ENCODE measurements around the gene DUSP1.
A peak's percentile ranks its signal among the peaks of the same experiment; 100 is the strongest.

DUSP1 gene

GRCh38 chr5:172743112-172743959 lies 27.7 kb downstream of the DUSP1 start:
- no peak for DNase-seq

- no peak for DNase-seq
Observed at GRCh38 chr5:172741206-172741582, 29.8 kb downstream of the DUSP1 start.

- peak; percentile 97 for DNase-seq
Observed at GRCh38 chr5:172740428-172741205, 30.4 kb downstream of the DUSP1 start.

GRCh38 chr5:172739375-172739774 lies 31.6 kb downstream of the DUSP1 start:
- no peak for DNase-seq

- no peak for DNase-seq
Observed at GRCh38 chr5:172736508-172737135, 34.4 kb downstream of the DUSP1 start.

- no peak for DNase-seq
Observed at GRCh38 chr5:172735141-172735831, 35.7 kb downstream of the DUSP1 start.

- no peak for DNase-seq
Observed at GRCh38 chr5:172733974-172734346, 37.0 kb downstream of the DUSP1 start.

- peak; percentile 99 for DNase-seq
Observed at GRCh38 chr5:172733131-172733973, 37.6 kb downstream of the DUSP1 start.

- DNase-seq = no peak
Observed at GRCh38 chr5:172732201-172732865, 38.7 kb downstream of the DUSP1 start.

- no peak for DNase-seq
Observed at GRCh38 chr5:172731680-172732074, 39.3 kb downstream of the DUSP1 start.

GRCh38 chr5:172730981-172731679 lies 39.9 kb downstream of the DUSP1 start:
- DNase-seq = no peak

- no peak for DNase-seq
Observed at GRCh38 chr5:172730222-172730621, 40.8 kb downstream of the DUSP1 start.

GRCh38 chr5:172729588-172729987 lies 41.4 kb downstream of the DUSP1 start:
- no peak for DNase-seq

- DNase-seq = no peak
Observed at GRCh38 chr5:172728481-172729241, 42.3 kb downstream of the DUSP1 start.

GRCh38 chr5:172727551-172727950 lies 43.4 kb downstream of the DUSP1 start:
- no peak for DNase-seq

GRCh38 chr5:172726966-172727365 lies 44.0 kb downstream of the DUSP1 start:
- no peak for DNase-seq

GRCh38 chr5:172725785-172726184 lies 45.2 kb downstream of the DUSP1 start:
- DNase-seq = no peak

GRCh38 chr5:172725273-172725672 lies 45.7 kb downstream of the DUSP1 start:
- DNase-seq = no peak

- DNase-seq = no peak
Observed at GRCh38 chr5:172724242-172725183, 46.5 kb downstream of the DUSP1 start.
